ENCODE measurements around the gene LUZP1.

- TF ChIP-seq POLR2A (IDR thresholded peaks at IDR 0.05) (no peak), CTCF (IDR thresholded peaks at IDR 0.05) (no peak)
Measured at GRCh38 chr1:23100074-23100748, 68.4 kb downstream of the LUZP1 start.
